Ramos (cell line): Measurements from ENCODE around the gene MSI2.

ENCODE experiments used
- in situ Hi-C: fragments of 300-500 bp; cut with MboI; formaldehyde crosslinking; loops from one replicate; pipeline ENCODE4 v1.14.3; 2022; ENCODE audit warnings: low sequenced_read_pairs; ENCODE audit not compliant: unreplicated experiment

Gene MSI2

DNA sequence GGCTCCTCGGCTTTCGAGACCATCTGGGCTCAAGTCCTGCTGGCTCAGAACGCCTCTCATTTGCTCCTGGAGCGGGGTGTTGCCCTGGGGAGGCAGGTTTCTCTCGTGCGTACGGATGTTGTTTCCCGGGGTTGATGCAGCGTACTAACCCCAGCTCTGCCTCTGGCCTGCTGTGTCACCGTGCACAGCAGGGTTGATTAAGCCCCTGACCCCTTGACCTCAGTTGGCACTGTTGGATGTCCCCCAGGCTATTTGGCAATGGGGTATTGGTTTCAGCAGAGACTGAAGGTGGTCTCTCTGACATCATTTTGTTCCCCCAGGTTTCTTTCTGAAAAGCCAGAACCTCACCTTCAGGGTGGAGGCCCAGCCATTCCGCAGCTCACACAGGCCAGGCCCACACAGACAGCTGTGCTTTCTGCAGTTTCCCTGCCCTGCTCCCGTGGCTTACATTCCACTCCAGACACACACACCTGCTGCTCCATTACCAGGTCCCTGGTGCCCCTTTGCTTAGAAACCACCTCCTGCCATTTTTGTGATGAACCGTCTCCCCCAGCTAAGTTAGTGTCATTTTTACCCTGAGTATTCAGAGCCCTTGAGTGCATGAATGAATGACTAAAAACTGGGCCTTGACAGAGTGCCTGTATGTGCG is 255.3 kb downstream of the MSI2 start:
- in situ Hi-C loops, result no loop called here

DNA sequence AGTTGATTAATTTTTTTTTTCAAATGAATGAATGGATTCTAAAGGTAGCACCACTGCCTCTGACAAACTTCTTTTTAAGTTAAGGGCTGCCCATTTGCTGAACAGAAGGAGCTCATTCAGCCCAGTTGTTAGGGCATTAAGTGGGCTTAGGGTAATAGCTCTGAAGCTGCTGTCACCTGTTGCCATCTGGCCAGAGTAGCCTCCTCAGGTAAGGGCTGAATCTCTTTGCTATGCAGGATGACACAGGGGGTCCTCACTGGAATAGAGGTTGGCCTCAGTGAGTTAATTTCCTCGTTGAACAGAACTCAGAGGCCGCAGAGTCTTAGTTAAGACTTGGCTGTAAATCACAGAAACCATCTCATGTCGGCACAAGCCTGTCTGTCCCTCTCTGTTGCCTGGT is 255.9 kb downstream of the MSI2 start:
- in situ Hi-C loops, result no loop called here

DNA sequence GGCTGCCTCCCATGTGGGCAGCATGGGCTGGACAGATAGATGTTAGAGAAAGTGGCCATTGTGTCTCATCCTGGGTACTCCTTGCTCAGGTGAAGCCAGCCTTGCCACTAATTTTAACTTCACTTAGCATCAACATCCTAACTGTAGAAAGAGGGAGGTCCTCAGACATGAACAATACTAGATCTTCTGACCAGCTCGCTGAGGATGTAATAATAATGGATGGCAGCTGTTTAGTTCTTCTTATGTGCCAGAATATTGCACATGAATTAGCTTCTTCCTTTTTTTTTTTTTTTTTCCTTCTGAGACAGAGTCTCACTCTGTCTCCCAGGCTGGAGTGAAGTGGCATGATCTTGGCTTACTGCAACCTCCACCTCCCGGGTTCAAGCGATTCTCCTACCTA is 256.4 kb downstream of the MSI2 start:
- in situ Hi-C loops, result no loop called here

DNA sequence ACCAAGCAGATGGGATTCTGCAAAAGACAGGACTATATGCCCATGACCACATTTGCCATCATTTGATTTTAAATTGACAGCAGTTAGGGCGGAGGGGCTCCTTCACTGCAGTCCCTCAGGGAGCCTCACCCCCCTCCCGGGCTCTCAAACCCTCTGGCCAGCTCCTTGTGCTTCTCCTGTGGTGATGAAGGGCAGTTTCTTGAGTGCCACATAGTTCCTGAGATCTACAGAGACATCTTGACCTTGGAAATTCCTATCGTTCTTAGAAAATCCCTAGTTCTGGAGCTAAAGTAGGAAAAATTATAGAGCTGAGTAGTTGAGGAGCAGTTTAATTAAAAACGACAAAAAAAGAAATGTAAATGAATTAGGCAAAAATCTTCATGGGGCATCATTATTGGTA is 257.2 kb downstream of the MSI2 start:
- in situ Hi-C loops, result no loop called here

DNA sequence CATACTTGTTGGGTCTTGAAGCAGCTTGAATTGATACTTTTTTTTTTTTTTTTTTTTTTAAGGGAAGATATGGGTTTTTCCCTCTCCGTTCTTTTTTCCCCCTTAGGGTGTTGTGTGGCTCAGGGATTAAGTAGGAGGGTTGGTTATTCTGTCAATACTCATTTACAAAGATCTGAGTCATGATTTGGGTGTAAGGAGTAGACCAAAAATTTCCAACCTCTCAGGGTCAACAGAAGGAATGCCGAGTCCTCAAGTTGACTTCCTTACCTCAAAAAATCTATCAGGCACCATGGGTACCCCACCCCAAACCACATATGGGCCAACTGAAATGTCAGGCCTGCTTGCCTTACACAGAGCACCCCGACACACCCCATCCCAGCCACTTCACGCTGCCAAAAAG is 258.3 kb downstream of the MSI2 start:
- in situ Hi-C loops, result no loop called here

DNA sequence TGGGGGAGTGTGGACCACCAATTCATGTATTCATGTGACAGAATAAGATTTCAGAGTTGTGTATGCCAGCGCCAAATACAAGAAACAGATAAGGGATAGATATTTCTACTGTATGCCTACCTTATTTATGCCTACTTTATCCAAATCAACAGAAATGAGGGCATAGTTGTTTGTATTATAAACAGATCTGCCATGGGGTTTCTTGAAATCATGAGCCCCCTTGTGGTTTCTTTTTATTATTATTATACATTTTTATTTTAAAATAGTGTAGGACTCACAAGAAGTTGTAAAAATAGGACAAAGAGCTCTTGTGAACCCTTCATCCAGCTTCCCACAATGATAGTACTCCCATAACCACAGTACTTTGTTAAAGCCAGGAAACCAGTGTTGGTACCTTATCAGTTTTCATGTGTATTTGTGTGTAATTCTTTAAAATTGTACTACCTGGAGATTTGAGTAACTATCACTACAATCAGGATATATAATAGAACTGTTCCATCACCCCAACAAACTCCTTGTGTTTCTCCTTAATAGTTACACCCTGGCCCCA is 259.4 kb downstream of the MSI2 start:
- in situ Hi-C loops, result no loop called here

DNA sequence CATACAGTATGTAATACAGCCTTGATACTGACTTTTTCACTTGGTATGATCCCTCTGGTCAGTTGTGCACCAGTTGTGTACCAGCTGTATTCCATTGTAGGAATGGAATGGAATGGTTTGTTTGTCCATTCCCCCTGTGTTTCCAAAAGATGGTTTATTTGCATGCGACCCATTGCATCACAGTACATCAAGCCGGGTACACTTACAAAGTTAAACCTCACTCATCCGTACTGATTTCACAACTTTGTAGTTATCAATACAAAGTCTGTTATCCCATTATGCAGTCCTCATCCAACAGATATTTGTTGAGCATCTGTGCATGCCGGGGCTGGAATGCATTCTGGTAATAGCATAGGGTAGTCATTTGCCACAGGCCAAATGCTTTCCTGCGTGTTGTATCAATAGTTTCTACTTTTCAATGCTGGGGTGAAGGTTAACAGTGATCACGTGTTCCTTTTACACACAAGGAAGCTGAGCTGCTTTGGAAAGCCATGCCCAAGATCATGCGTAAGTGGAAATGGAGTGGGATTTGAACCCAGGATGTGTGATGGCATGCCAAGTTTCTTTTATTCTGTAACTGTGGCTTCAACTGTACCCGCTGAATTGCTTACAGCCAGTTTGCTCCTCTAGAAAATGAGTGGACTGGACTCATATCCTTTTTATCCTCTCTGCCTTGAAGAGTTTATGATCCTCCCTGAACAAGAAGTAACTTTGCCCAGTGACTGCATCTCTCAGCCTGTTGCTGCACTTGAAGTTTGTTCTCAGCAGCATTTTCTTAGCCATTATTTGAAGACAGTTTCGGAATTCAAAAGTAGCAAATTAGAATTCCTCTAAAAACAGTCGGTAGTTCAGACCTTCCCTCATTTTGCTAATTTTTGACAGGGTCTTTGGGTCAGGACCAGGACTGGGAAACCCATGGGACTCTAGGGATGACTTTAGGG is 260.2 kb downstream of the MSI2 start:
- in situ Hi-C loops, result no loop called here

DNA sequence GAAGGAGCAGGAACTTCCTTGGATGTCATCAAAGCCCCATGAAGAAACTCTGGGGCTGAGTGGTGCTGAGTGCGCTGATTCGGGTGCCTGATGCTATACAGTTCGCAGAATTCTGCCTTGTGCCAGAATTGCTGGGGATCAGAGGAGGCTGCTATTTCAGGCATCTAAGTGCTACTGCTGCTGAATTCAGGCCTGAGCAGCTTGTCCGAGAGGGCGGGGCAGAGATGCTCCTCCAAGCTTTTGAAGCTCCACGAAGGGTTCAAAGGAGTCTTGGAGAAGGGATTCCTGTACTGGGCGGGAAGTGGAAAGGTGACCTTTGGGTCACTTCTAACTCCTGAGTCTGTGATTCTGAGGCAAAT is 260.9 kb downstream of the MSI2 start:
- in situ Hi-C loops, result no loop called here

DNA sequence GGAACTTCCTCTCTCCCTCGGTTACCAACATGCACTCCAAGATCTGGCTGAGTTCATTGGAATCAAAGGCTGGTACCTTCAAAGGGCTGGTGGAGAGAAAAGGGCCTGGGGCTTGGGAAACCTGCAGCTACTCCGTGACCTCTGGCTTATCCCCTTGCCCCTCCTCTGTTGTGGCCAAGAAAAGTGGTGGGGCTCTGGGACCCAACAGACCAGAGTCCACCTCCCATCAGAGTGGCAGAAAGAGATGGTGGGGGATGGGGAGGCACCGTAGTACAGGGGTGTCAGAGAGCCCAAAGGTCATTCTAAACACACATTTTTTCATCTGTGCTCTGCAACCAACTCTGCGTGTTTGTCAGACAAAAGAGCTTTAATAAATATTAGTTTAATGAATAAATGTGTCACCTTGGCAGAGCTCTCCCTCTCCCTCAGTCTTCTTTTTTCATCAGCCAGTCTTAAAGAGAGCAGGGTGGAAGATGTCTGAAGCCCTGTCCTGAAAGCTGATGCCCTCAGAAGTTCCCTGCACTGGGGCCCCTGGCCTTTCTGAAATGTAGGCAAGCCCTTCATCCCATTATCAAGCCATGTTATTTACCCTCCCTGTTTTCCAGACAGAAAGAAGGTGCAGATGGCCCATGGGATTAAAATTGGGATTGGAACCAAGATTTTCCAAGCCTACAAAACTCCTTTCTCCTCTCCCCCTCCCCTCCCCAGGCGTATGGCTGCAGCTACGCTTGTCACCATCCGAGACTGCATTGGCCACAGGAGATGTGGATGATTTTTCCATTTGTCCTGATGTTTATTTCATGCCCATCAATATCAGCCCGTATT is 261.5 kb downstream of the MSI2 start:
- in situ Hi-C loops, result no loop called here

DNA sequence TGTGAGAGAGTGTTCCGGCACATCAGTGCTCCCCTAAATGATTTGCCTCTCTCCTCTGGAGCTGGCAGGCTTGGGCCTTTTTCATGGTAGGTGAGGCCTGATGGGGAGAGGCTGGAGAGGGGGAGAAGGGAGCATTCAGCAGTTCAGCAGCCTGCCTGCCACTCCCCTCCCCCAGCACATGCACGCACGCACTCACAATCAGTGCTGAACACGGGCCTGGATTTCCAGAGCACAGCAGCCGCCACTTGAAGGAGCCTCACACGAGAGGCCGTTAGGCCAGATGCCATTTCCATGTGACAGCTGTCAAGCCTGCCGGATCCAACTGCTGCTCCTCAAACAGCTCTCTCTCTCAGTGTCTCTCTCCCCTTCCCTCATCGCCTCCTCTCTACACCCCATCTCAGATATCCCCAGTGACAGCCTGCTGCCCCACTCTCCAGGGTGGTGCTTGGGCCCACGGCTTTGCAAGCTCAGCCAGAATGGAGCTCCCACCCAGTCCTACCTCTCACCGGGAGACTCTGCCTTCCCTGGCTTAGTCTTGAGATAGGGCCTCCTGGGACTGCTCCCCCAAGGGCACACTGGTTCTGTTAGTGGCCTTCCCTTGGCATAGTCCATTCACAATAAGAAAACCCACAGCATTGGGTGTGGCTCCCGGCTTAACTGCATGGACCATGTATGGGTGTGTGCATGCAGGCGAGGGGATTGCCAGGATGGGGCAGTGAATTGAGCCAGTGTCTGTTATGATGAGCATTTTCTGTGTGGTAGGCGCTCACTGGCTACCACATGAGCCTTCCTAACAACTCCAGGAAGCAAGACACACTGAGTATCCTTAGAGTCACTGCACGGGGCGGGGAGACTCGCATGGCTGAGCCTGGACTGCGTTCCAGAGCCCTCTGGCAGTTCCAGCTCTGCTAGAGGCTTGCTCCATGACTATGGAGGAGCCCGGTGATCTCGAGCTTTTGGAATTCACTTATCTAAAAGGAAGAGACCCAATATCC is 262.6 kb downstream of the MSI2 start:
- in situ Hi-C loops, result no loop called here

DNA sequence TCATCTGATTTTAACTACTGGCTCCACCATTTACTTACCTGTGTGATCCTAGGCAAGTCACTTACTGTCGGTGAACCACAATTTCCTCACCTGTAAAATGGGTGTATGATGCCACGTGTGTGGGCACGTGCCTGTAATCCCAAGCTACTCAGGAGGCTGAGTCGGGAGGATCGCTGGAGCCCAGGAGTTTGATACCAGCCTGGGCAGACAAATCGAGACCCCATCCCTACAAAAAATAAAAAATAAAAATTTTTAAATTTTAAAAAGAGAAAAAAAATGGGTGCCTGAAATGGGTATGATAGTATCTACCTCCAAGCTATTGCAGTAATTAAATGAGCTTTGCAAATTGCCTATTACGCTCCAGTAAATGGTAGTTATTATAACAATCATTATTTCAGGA is 263.5 kb downstream of the MSI2 start:
- in situ Hi-C loops, result no loop called here

DNA sequence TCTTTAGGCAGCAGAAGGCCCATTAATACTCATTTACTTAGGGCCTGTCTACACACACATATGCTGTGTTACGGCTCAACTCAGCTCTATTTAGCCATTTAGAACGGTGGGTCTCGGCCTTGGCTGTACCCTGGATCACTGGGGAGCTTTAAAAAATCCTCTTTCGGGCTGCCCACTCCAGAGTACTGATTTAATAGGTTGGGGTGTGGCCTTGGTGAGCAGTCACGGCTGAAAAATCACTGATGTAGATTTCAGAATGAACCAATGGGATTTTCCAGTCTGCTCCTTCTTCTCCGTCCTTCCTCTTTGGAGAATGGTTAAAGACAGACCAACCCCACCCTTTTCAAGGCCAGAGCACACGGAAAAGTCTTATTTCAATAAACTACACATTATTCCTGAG is 265.3 kb downstream of the MSI2 start:
- in situ Hi-C loops, result no loop called here

DNA sequence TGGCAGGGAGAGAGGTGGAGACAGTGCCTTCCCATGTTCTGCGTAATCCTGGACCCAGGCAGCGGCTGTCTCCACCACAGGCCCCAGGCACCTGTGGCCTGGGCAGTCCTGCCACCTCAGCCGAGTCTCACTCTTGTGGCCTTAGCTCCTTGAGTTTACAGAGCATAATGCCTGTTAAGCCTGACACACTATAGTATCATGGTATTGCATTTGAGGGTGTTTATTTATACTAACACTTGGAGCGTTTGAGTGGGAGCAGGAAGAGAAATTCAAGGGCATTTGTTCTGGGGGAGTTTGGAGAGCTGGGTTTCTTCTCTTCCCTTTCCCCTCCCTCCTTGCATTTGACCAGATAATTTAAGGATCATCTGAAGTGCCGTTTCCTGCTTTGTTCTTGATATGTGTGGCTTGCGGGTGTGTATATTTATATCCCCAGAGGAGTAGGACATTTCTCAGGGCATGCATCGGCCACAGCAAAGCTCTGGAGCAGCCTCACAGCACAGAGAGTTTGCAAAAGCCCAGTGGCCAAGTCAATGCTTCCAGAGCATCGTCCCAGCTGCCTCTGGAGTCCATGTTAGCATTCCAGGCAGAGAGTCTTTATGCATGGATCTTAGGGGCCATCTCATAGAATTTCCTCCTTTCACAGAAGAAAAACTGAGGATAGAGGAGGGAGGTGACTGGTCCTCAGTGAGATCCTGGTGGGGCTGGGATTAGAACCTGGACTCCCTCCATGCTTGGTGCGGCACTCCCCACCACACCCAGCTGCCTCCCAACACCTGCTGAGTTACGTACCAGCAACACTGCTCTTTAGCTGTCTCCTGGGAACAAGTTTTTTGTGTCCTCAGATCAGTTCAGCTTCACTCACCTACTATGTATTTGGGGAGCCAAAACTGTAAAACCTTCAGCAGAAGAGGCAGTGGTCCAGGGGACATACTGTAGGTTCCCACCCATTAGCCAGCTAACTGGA is 266.0 kb downstream of the MSI2 start:
- in situ Hi-C loops, result no loop called here

DNA sequence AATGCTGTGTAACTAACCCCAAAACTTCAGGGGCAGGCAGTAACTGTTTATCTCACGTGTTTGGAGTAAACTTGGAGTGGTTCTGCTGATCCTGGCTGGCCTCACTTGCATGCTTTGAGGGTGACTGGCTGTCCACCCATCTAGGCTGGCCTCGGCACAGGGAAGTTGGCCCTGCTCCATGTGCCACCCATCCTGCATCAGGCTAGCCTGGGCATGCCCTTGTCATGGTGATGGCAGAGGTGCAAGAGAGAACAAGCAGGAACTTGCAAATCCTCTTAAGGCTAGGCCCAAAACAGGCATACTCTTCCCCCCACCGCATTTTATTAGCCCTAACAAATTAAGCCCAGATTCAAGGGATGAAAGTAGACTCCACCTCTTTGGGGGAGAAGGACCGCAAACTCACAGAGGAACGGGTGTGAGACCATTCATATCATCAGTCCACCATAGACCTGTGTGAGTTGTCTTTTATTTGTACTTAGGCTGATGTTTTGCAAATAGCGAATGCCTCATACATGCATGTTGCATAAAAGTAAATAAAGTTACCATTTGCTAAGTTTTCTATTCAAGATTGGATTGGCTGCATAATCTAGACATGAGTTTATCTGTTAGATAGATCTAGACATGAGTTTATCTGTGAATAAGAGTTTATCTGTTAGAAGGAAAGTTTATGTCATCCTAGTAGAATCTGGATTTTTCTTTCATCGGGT is 267.8 kb downstream of the MSI2 start:
- in situ Hi-C loops, result no loop called here

DNA sequence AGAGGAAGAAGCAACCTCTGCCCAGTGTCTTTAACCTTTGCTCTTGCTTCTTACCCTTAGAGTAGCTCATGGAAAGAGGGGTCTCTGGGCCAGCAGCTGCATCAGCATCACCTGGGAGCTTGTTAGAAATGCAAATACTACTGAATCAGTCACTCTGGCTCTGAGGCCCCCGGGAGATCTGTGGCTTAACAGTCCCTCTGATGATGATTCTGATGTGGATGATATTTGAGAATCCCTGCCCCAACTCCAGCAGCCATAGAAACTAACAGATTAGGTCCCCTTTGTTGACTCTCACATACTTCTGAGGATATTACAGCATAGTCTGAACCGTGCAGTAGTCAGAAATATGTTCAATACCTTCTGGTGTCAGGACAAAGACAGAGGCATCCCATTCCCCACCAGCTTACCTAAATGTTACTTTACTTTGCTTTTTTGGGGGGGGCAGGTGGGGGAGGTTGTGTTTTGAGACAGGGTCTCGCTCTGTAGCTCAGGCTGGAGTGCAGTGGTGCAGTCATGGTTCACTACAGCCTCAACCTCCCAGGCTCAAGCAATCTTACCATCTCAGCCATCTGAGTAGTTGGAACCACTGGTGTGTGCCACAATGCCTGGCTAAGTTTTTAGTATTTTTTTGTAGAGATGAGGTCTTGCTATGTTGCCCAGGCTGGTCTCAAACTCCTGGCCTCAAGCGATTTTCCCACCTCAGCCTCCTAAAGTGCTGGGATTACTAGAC is 268.7 kb downstream of the MSI2 start:
- in situ Hi-C loops, result no loop called here

DNA sequence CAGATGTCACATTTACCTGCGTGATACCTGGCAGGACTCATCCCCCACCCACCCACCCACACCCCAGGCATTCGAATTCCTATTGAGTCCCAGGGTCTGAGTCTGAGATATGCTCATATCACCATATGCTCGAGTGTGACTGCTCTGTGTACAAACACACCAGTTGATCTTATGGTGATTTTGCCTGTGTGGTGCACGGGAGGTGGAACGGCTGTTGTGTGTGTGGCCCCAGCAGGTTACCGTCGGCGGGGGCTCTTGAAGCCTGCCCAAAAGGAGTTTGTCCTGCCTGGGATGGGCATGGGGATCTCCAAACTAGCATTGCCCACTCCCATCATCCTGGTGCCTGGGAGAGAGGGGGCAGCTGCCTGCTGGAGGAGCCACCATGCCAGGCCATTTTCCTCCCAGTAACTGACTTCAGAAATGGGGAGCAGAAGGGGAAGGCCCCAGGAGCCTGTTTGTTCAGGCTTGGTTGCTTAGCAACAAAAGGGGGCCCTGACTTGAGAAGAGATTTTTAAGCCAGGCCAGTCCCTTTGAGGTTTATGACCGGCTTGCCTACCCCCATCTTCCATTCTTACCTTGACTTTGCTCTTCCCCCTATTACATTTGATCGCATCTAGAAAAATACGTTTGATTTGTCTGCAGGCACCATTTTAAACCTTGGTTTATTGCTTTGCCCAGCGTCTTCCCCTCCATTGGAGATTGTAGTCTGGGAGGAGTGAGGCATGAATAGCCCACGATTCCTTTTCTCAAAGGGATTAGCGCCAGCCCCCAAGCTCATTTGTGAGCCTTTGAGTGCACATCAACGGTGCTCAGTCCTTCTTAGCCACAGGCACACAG is 271.1 kb downstream of the MSI2 start:
- in situ Hi-C loops, result no loop called here
